ENCODE results near the gene DEFB110.

DNA sequence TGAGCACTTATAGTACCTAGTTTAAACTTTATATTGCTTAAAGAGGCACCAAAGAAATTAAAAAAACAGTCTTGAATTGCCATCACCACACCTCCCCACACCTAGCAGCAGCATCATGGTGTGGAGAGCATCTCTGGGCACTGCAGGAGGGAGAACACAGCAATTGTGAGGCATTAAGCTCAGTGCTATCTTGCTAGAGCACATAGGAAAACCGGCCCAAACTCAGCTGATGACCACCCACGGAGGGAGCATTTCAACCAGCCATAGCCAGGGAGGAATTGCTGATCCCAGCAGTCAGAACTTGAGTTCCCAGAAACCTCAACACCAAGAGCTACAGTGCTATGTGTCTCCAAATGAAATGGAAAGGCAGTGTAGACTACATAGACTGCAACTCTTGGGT is 32.9 kb downstream of the DEFB110 start:
- TF ChIP-seq, protein P1, sequence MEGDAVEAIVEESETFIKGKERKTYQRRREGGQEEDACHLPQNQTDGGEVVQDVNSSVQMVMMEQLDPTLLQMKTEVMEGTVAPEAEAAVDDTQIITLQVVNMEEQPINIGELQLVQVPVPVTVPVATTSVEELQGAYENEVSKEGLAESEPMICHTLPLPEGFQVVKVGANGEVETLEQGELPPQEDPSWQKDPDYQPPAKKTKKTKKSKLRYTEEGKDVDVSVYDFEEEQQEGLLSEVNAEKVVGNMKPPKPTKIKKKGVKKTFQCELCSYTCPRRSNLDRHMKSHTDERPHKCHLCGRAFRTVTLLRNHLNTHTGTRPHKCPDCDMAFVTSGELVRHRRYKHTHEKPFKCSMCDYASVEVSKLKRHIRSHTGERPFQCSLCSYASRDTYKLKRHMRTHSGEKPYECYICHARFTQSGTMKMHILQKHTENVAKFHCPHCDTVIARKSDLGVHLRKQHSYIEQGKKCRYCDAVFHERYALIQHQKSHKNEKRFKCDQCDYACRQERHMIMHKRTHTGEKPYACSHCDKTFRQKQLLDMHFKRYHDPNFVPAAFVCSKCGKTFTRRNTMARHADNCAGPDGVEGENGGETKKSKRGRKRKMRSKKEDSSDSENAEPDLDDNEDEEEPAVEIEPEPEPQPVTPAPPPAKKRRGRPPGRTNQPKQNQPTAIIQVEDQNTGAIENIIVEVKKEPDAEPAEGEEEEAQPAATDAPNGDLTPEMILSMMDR (IDR thresholded peaks at IDR 0.05; ENCODE audit: insufficient read depth, low read length) = no peak
- no peak for TF ChIP-seq POLR2AphosphoS5 (IDR thresholded peaks at IDR 0.05; ENCODE audit: low read depth)

All from HL-60 (cell line).